ENCODE measurements around the gene PAM.

The PAM gene
- total RNA-seq = 18.5 to 43.7 (median 32.1) reads per million in 4 donors

- DNase-seq = peak; percentile 53 to 76 (median 60)
Measured at GRCh38 chr5:102754767-102755431, at the start of gene PAM. Gene PAM, plus strand, starts transcription at chr5:102755305. Its CDS starts 110,891 bp downstream, at chr5:102866196.

- no peak for DNase-seq
Measured at GRCh38 chr5:102711525-102712385, 43.4 kb upstream of the PAM start.

- DNase-seq = no peak
Measured at GRCh38 chr5:102713278-102713677, 41.8 kb upstream of the PAM start.

GRCh38 chr5:102713682-102714231 is 41.3 kb upstream of the PAM start:
- DNase-seq = no peak

- peak in 1 of 5 donors; percentile 4 for DNase-seq
Measured at GRCh38 chr5:102715082-102715807, 39.9 kb upstream of the PAM start.

GRCh38 chr5:102716017-102716416 is 39.1 kb upstream of the PAM start:
- no peak for DNase-seq

- DNase-seq = no peak
Measured at GRCh38 chr5:102718819-102719218, 36.3 kb upstream of the PAM start.

GRCh38 chr5:102719886-102720285 is 35.2 kb upstream of the PAM start:
- DNase-seq = no peak

GRCh38 chr5:102720969-102721368 is 34.1 kb upstream of the PAM start:
- no peak for DNase-seq

- DNase-seq = no peak
Measured at GRCh38 chr5:102722931-102723330, 32.2 kb upstream of the PAM start.

GRCh38 chr5:102731693-102732092 is 23.4 kb upstream of the PAM start:
- no peak for DNase-seq

GRCh38 chr5:102733534-102733933 is 21.6 kb upstream of the PAM start:
- DNase-seq = no peak

GRCh38 chr5:102737161-102737560 is 17.9 kb upstream of the PAM start:
- no peak for DNase-seq

- DNase-seq = no peak
Measured at GRCh38 chr5:102737805-102738469, 17.2 kb upstream of the PAM start.

- DNase-seq = no peak
Measured at GRCh38 chr5:102740515-102740914, 14.6 kb upstream of the PAM start.

- DNase-seq = no peak
Measured at GRCh38 chr5:102742215-102742614, 12.9 kb upstream of the PAM start.

- DNase-seq = no peak
Measured at GRCh38 chr5:102743900-102744299, 11.2 kb upstream of the PAM start.

GRCh38 chr5:102747386-102748166 is 7.5 kb upstream of the PAM start:
- DNase-seq = no peak

- no peak for DNase-seq
Measured at GRCh38 chr5:102749416-102750030, 5.6 kb upstream of the PAM start.

GRCh38 chr5:102750151-102750834 is 4.8 kb upstream of the PAM start:
- DNase-seq = no peak

Data from T-helper 1 cell (primary cell).